ENCODE data around the gene MTRF1. TPM values are rescaled to one million over a fixed set of nuclear protein-coding genes. Genes with fewer than 3 reads are reported as not detected.

Gene MTRF1, protein sequence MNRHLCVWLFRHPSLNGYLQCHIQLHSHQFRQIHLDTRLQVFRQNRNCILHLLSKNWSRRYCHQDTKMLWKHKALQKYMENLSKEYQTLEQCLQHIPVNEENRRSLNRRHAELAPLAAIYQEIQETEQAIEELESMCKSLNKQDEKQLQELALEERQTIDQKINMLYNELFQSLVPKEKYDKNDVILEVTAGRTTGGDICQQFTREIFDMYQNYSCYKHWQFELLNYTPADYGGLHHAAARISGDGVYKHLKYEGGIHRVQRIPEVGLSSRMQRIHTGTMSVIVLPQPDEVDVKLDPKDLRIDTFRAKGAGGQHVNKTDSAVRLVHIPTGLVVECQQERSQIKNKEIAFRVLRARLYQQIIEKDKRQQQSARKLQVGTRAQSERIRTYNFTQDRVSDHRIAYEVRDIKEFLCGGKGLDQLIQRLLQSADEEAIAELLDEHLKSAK
- 10 to 100 TPM; 10.7 to 29.6 (median 21.4) TPM for total RNA-seq

DNA sequence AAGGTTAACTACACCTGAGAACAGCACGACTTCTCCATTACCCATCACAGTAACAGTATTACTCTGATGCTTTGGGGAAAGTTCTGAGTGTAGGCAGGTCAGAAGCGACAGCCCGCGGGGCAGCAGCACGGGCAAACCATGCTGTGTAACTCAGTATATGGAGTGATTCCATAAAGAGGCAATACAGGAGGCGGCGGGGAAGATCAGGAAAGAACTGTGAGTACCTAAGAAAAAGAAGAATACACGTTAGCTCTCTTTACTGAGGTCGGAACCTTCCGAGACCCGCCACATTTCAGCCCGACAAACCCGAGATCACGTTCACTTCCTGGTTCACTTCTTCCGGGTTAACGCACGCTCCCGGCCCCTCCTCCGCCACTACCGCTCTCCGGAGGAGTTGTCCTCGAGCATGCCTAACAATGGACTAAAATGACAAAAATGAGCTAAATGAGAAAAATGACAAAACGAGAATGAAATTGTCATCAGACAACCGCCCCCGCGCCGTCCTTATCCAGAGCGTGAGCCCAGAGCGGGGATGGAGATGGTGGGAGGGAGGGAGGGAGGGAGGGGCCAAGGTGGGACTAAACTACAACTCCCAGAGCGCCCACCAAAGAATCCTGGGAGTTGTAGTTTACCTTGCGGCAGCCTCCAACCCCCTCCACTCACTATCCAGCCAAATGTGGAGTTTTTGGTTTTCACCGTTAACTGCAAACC lies at the start of gene MTRF1:
Gene MTRF1 (minus strand): TSS at position 316 of the 711 bp plus-strand sequence. CDS start 2,669 bp downstream, outside the sequence.
- peak; percentile 78 to 88 (median 86) for DNase-seq
- peak within 1 kb of the TSS; percentile 57 to 76 (median 74) for H3K4me3 ChIP-seq
- H3K36me3 ChIP-seq: peaks cover 0 to 9% (median 0%) of the 10 kb centered on the region in 3 donors
- no peaks in the 10 kb centered on the region for H3K9me3 ChIP-seq
- TF ChIP-seq, protein P1, sequence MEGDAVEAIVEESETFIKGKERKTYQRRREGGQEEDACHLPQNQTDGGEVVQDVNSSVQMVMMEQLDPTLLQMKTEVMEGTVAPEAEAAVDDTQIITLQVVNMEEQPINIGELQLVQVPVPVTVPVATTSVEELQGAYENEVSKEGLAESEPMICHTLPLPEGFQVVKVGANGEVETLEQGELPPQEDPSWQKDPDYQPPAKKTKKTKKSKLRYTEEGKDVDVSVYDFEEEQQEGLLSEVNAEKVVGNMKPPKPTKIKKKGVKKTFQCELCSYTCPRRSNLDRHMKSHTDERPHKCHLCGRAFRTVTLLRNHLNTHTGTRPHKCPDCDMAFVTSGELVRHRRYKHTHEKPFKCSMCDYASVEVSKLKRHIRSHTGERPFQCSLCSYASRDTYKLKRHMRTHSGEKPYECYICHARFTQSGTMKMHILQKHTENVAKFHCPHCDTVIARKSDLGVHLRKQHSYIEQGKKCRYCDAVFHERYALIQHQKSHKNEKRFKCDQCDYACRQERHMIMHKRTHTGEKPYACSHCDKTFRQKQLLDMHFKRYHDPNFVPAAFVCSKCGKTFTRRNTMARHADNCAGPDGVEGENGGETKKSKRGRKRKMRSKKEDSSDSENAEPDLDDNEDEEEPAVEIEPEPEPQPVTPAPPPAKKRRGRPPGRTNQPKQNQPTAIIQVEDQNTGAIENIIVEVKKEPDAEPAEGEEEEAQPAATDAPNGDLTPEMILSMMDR (IDR thresholded peaks at IDR 0.05): no peak
- peak in 1 of 2 donors; percentile 22 for TF ChIP-seq POLR2A (IDR thresholded peaks at IDR 0.05)
- peak within 1 kb of the TSS; percentile 72 to 82 (median 78) for H3K27ac ChIP-seq
- no peaks in the 10 kb centered on the region for H3K27me3 ChIP-seq
- H3K4me1 ChIP-seq: peaks cover 0 to 4% (median 2%) of the 10 kb centered on the region in 4 donors

DNA sequence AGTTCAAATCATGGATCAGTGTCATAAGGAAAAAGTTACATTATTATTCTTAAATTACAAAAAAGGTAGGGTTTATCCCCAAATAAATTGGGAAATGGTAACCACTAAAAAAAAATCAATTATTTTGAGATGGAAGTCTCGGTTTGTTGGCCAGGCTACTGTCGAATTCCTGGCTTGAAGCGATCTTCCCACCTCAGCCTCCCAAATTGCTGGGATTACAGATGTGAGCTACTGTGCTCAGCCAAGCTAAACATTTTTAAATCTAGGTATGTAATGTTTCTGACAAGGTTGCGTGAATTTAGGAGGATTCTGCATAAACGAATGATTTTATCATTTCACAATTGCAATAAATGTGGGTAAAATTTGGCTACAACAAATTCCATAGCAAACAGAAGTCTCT lies 49.7 kb upstream of the MTRF1 start:
- peak overlapping the region in 1 of 4 donors; percentile 72 for H3K4me3 ChIP-seq
- H3K27me3 ChIP-seq: no peaks in the 10 kb centered on the region
- H3K36me3 ChIP-seq: no peaks in the 10 kb centered on the region
- H3K9me3 ChIP-seq: no peaks in the 10 kb centered on the region
- no peak for DNase-seq
- H3K4me1 ChIP-seq: peaks cover 0 to 11% (median 3%) of the 10 kb centered on the region in 4 donors
- H3K27ac ChIP-seq: no peak overlapping the region
- TF ChIP-seq, protein P1 (IDR thresholded peaks at IDR 0.05): no peak
- no peak for TF ChIP-seq POLR2A (IDR thresholded peaks at IDR 0.05)

DNA sequence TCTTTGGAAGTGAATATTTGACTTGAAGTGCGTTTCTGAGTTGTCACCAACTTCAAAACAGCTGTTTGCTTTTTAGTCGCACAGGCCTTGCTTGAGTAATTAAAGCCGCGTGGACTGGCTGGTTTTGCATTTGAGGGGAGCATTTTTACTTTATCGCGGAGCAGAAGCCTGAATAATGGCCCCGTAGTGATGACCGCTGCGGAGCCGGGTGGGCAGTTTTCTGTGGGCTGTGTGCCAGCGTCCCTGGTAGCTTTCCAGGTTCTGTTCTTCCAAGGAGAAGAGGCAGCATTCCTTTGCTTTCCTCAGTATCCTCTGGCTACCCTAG lies 48.8 kb upstream of the MTRF1 start:
- peaks cover 0 to 11% (median 3%) of the 10 kb centered on the region in 4 donors for H3K4me1 ChIP-seq
- no peaks in the 10 kb centered on the region for H3K9me3 ChIP-seq
- peak overlapping the region; percentile 72 to 99 (median 95) for H3K4me3 ChIP-seq
- peak overlapping the region; percentile 84 to 94 (median 88) for H3K27ac ChIP-seq
- H3K27me3 ChIP-seq: no peaks in the 10 kb centered on the region
- TF ChIP-seq POLR2A (IDR thresholded peaks at IDR 0.05): no peak
- TF ChIP-seq, protein P1 (IDR thresholded peaks at IDR 0.05): no peak
- DNase-seq: peak; percentile 31 to 52 (median 50)
- no peaks in the 10 kb centered on the region for H3K36me3 ChIP-seq

DNA sequence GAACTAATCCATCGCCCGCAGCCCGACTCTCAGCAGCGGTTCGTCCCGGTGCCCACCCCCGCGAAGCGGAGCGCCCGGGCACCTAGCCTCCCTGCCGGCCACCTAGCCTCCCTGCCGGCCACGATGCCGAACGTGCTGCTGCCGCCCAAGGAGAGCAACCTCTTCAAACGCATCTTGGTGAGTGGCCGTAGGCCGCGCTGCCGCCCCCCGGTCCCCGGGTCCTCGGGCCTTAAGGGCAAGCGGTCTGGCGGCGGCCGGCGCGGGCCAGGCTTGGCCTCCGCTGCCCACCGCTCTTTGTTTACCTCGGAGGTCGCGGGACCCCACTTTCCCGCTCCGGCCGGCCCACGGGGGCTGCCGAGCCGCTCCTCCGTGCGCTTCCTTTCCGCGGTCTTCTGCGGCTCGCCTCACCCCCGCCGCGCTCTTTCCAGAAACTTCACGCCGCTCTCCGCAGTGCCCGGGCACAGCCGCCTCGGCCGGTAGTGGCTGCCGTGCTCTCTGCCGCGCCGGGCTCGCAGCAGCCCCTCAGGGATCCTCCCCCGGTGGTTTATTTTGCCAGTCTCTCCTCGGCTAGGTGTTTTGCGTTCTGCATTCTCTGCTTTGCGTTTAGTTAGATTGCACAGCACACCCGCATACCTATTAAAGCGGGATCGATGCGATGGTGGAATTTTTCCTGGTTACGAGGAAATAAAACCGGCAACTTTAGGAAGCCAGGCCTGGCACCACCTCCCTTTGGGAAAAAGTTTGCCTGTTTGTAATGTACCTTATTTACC lies 48.2 kb upstream of the MTRF1 start:
- Histone ChIP-seq H3K27ac (peak overlapping the region; percentile 84 to 94 (median 88)), H3K36me3 (no peaks in the 10 kb centered on the region), H3K4me1 (peaks cover 0 to 11% (median 3%) of the 10 kb centered on the region in 4 donors), H3K4me3 (peak overlapping the region; percentile 72 to 99 (median 95)), H3K9me3 (no peaks in the 10 kb centered on the region), H3K27me3 (no peaks in the 10 kb centered on the region)
- DNase-seq: peak; percentile 40 to 70 (median 70)
- TF ChIP-seq, protein P1 (IDR thresholded peaks at IDR 0.05): peak in 1 of 6 experiments; percentile 7
- TF ChIP-seq POLR2A (IDR thresholded peaks at IDR 0.05): no peak

DNA sequence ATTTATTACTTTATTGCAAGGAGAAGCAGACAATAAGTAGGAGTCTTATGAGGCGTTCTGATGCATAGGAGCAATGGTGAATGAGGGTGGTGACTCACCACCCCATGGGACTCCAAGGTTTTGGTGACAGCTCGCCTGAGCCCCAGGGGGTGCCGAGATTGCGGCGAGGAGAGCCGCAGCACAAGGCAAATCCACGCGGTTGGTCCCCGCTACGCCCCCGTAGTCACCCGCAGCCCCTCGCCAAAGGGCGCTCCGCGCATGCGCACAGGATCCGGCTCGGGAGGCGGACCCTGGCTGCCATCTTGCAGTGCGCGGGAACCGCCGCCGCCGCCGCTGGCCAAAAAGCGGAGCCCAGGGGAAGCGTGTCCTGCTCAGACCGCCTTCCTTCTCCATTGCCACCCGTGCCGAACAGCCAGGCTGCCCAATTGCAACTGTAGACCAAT lies 47.6 kb upstream of the MTRF1 start, which contains the start of gene NAA16:
Gene NAA16 (plus strand): TSS at position 305 of the 443 bp plus-strand sequence. CDS start 262 bp downstream, outside the sequence.
- Histone ChIP-seq H3K4me3 (peak within 1 kb of the TSS; percentile 72 to 99 (median 95)), H3K27me3 (no peaks in the 10 kb centered on the region), H3K36me3 (no peaks in the 10 kb centered on the region), H3K4me1 (peaks cover 0 to 11% (median 3%) of the 10 kb centered on the region in 4 donors), H3K9me3 (no peaks in the 10 kb centered on the region), H3K27ac (peak within 1 kb of the TSS; percentile 84 to 94 (median 88))
- DNase-seq: peak; percentile 83 to 94 (median 90)
- TF ChIP-seq POLR2A (IDR thresholded peaks at IDR 0.05): peak; percentile 39 to 45
- TF ChIP-seq, protein P1 (IDR thresholded peaks at IDR 0.05): peak in 1 of 6 experiments; percentile 23
